ENCODE data around the gene ERMARD.

The ERMARD gene

GRCh38 chr6:169786349-169786748, 34.9 kb downstream of the ERMARD start:
- no peak for ATAC-seq
- Mint-ChIP-seq H3K27me3 (peaks cover 13% of the 10 kb centered on the region), H3K4me3 (no peak overlapping the region), H3K36me3 (peaks cover 22% of the 10 kb centered on the region), H3K27ac (no peak overlapping the region), H3K9me3 (no peaks in the 10 kb centered on the region), H3K4me1 (peaks cover 12% of the 10 kb centered on the region)

GRCh38 chr6:169787797-169788196, 36.4 kb downstream of the ERMARD start:
- peaks cover 17% of the 10 kb centered on the region for H3K36me3 Mint-ChIP-seq
- H3K27me3 Mint-ChIP-seq, result peaks cover 28% of the 10 kb centered on the region
- H3K4me1 Mint-ChIP-seq, result peaks cover 12% of the 10 kb centered on the region
- no peaks in the 10 kb centered on the region for H3K9me3 Mint-ChIP-seq
- H3K27ac Mint-ChIP-seq, result no peak overlapping the region
- ATAC-seq, result no peak
- no peak overlapping the region for H3K4me3 Mint-ChIP-seq

DNA sequence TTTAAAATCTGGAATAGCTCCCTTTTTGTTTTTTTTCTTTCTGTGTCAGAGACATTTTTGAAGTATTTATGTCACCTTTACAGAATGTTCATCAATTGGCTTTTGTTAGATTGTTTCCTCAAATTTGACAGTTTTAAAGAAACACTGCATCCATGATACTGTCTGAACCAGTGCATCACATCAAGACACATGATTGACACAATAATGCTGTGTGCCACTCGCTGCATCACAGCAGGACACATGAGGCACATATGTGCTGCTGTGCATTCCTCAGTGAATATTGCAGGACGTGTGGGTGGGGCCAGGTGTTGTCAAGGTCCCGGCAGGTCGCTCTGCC, 37.4 kb downstream of the ERMARD start:
- Mint-ChIP-seq H3K4me1 (peaks cover 12% of the 10 kb centered on the region), H3K27me3 (peaks cover 38% of the 10 kb centered on the region), H3K27ac (no peak overlapping the region), H3K9me3 (no peaks in the 10 kb centered on the region), H3K4me3 (peak overlapping the region; percentile 13), H3K36me3 (peaks cover 7% of the 10 kb centered on the region)
- ATAC-seq, result no peak

- Mint-ChIP-seq H3K27ac (peak overlapping the region; percentile 56), H3K27me3 (peaks cover 43% of the 10 kb centered on the region), H3K4me3 (peak overlapping the region; percentile 81), H3K9me3 (no peaks in the 10 kb centered on the region), H3K36me3 (peaks cover 1% of the 10 kb centered on the region), H3K4me1 (peaks cover 12% of the 10 kb centered on the region)
- ATAC-seq, result no peak
Measured at GRCh38 chr6:169789146-169789943, 37.9 kb downstream of the ERMARD start.

DNA sequence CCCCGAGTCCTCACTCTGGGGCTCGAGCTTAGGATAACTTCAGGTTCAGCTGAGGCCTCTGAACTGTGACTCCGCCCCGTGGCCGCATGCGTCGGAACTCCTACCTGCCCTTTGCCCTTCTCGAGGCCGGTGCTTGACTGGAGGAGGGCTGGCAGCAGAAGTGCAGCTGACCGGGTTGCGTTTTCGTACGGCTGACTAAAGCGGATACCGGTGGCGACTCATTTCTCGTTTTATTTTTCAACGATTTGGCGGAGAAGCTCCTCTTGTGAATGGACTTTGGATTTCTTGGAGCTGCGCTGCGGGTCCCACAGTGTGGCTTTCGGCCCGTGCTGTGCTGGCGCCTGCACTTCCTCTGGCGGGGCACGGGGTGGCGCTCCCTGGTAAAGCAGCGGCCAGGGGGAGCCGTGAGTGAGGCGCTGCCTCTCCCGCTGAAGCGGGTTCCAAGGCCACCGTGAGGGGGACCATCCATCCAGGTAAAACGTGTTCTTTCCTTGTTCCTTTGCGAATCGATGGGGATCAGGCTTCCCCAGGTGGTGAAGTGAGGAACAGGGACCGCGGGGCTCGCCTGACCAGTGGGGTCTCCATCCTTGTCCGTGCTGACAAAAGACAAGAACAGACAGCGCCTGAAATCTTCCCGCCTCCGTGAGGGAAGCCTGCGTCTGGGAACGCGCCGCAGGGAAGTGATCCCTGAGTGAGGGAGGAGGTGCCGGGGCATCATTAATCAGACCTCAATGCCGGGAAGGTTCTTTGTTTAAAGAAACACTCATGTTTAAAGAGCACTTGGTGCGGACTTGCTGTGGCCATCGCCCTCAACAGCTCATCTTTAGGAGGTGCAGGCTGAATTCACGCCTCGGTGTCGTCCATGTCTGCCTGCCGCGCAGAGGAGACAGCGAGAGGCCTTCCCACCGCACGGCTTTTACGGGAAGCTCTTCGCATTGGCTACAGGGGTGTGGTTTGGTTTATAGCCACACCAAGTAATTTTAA, 38.8 kb downstream of the ERMARD start:
- Mint-ChIP-seq H3K36me3 (no peaks in the 10 kb centered on the region), H3K4me3 (peak overlapping the region; percentile 81), H3K4me1 (peaks cover 12% of the 10 kb centered on the region), H3K27ac (peak overlapping the region; percentile 56), H3K9me3 (no peaks in the 10 kb centered on the region), H3K27me3 (peaks cover 52% of the 10 kb centered on the region)
- ATAC-seq, result peak; percentile 92

DNA sequence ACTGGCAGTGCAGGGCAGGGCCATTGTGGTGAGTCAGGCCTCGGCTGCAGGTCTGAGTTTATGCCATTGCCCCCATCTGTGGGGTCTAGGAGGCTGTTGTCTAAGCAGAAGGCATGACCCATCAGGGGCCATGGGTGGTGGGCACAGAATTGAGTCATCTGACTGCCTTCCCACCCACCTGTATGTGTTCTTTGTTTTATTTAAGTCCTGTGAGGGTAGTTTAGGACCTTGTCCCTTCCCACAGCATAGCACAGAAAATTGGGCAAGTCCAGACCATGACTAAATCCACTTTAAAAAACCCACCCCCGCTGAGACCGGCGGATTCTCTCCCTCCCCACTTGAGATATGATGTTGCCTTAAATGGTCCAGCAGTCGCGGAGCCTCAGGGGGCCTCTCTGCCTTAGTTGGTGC, 40.3 kb downstream of the ERMARD start:
- no peak for ATAC-seq
- no peak overlapping the region for H3K27ac Mint-ChIP-seq
- peak overlapping the region; percentile 50 for H3K4me3 Mint-ChIP-seq
- H3K9me3 Mint-ChIP-seq, result no peaks in the 10 kb centered on the region
- no peaks in the 10 kb centered on the region for H3K36me3 Mint-ChIP-seq
- peaks cover 53% of the 10 kb centered on the region for H3K27me3 Mint-ChIP-seq
- H3K4me1 Mint-ChIP-seq, result peaks cover 12% of the 10 kb centered on the region

DNA sequence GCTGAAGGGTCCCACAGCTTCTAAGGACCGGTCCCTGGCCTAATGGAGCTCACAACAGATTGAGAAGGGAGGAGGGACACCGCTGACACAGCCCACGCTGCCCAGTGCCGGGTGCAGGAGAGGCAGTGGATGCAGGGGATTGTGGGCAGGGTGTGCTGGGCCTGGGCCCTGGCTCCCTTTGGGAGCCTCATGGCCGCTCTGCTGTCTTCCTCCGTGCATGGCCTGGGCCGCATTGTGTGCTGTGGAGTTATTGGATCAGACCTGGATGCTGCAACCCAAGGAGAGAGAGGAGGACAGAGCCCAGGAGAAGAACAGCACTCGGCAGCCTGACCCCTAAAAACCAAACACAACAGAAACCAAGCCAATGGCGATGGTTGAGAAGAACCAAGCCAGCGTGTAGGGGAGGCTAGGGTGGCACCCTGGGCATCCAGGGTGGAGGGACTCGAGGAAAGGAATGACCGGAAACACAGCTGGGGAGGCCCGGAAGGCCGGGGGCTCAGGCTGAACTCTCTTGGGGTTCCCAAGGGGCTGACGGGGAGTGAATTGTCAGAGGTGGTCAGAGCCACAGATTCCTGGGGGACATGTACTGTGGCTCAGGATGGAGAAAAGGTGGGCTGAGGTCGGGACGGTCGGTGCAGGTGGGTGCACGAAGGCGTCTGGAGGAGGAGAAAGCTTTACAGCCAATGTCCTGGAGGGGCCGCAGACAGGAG, 41.0 kb downstream of the ERMARD start:
- Mint-ChIP-seq H3K9me3 (no peaks in the 10 kb centered on the region), H3K27ac (no peak overlapping the region), H3K4me1 (peaks cover 12% of the 10 kb centered on the region), H3K27me3 (peaks cover 53% of the 10 kb centered on the region), H3K36me3 (no peaks in the 10 kb centered on the region), H3K4me3 (no peak overlapping the region)
- no peak for ATAC-seq

DNA sequence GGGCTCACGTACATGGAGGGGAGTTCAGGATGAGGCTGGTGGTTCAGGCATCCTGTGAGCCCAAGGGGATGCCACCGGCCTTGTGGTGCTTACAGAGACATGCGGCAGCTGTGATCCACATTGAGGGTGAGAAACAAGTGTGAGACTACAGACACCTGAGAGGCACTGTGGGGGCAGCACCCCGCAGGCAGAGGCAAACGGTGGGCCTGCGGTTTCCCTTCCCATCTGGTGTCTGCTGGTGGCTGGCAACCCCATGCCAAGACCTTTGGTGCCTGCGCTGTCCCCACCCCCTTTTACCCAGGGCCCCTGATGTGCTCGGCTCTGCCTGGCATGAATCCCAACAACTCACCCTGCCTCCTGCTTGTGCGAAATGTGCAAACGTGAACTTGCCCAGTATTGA, 42.0 kb downstream of the ERMARD start:
- no peak overlapping the region for H3K4me3 Mint-ChIP-seq
- H3K27me3 Mint-ChIP-seq, result peaks cover 57% of the 10 kb centered on the region
- H3K27ac Mint-ChIP-seq, result no peak overlapping the region
- H3K4me1 Mint-ChIP-seq, result peaks cover 12% of the 10 kb centered on the region
- H3K9me3 Mint-ChIP-seq, result no peaks in the 10 kb centered on the region
- H3K36me3 Mint-ChIP-seq, result no peaks in the 10 kb centered on the region
- no peak for ATAC-seq

- Mint-ChIP-seq H3K4me1 (peaks cover 12% of the 10 kb centered on the region), H3K36me3 (no peaks in the 10 kb centered on the region), H3K9me3 (no peaks in the 10 kb centered on the region), H3K27ac (no peak overlapping the region), H3K4me3 (no peak overlapping the region), H3K27me3 (peaks cover 67% of the 10 kb centered on the region)
- no peak for ATAC-seq
Measured at GRCh38 chr6:169794317-169795055, 43.1 kb downstream of the ERMARD start.

DNA sequence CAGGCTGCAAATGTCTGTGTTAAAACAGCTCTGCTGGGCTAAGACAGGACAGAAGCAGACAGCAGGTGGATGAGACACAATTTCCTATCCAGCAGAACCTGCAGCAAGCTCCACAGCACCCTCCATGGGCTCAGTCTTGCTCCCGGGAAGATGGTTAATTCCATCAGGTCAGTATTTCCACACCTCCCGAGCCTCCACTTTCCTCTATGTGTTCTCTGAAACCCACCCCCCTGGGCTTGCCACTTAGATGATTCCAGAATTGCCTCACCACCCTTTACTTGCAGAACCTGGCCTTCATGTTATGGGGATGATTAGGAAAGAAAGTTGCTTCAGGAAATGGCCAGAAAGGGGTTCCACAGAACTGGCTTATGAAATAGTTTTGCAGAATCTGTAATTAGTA, 43.8 kb downstream of the ERMARD start:
- Mint-ChIP-seq H3K4me3 (no peak overlapping the region), H3K9me3 (no peaks in the 10 kb centered on the region), H3K27me3 (peaks cover 65% of the 10 kb centered on the region), H3K36me3 (no peaks in the 10 kb centered on the region), H3K27ac (no peak overlapping the region), H3K4me1 (peaks cover 7% of the 10 kb centered on the region)
- ATAC-seq, result no peak

DNA sequence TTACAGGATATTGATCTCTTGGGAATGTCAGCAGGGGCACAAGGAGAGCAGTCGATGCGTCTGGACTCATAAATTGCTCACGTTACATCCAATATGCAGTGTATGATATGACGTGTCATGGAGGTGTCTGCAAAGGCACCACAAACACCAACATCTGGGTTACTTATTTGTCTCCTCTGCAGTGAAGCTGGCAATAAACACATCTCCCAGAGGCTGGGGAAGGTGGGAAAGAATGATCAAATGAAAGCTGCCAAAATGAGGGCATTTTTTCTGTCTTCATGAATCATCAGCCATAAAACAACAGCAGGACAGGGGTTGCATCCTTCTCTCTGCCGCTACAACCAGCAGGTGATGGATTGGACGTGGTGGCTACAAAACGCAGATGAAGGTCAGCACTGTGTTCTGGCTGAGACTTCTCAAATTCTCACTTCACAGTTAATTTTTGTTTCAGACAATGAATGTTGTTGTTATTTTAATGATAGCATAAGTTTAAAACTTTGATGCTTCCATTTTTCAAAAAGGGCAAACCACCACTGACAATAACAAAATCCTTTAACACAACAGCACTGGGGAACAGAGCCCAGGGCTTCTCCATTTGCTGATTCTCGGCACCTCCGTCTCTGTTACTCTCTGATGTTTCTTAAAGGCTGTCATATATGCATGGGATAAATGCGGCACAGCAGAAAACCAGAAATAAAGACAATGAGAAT, 47.5 kb downstream of the ERMARD start:
- no peak overlapping the region for H3K27ac Mint-ChIP-seq
- no peak for ATAC-seq
- H3K36me3 Mint-ChIP-seq, result no peaks in the 10 kb centered on the region
- peaks cover 10% of the 10 kb centered on the region for H3K4me1 Mint-ChIP-seq
- no peaks in the 10 kb centered on the region for H3K9me3 Mint-ChIP-seq
- H3K27me3 Mint-ChIP-seq, result peaks cover 30% of the 10 kb centered on the region
- no peak overlapping the region for H3K4me3 Mint-ChIP-seq

GRCh38 chr6:169799474-169799926, 48.1 kb downstream of the ERMARD start:
- no peak for ATAC-seq
- Mint-ChIP-seq H3K36me3 (no peaks in the 10 kb centered on the region), H3K9me3 (no peaks in the 10 kb centered on the region), H3K27me3 (peaks cover 30% of the 10 kb centered on the region), H3K27ac (no peak overlapping the region), H3K4me1 (peaks cover 15% of the 10 kb centered on the region), H3K4me3 (no peak overlapping the region)

- Mint-ChIP-seq H3K27ac (no peak overlapping the region), H3K9me3 (no peaks in the 10 kb centered on the region), H3K27me3 (peaks cover 30% of the 10 kb centered on the region), H3K4me3 (no peak overlapping the region), H3K36me3 (no peaks in the 10 kb centered on the region), H3K4me1 (peaks cover 15% of the 10 kb centered on the region)
- ATAC-seq, result no peak
Measured at GRCh38 chr6:169800116-169800667, 48.8 kb downstream of the ERMARD start.

Measured in stimulated activated memory B cell treated with anti-CD40 and anti-IgM and Interleukin-4, amounts not matched to agents 10 μg/mL and 1 μg/mL and 100 μg/mL, for 72 hours (primary cell).